GM04504 (cell line): ENCODE results near the gene GLYAT.
A peak's percentile ranks its signal among the peaks of the same experiment; 100 is the strongest.

Experiments
- DNase-seq: peaks from one replicate; pipeline ENCODE4 v3.0.0-alpha.2; 2012; ENCODE audit warnings: low read depth

The GLYAT gene

GRCh38 chr11:58676563-58677135 lies 55.1 kb downstream of the GLYAT start:
- DNase-seq, result no peak

GRCh38 chr11:58675334-58676155 lies 56.2 kb downstream of the GLYAT start:
- DNase-seq, result peak; percentile 36

- no peak for DNase-seq
Observed at GRCh38 chr11:58674609-58675008, 57.1 kb downstream of the GLYAT start.

GRCh38 chr11:58671983-58672633 lies 59.6 kb downstream of the GLYAT start:
- DNase-seq, result no peak

- DNase-seq, result no peak
Observed at GRCh38 chr11:58659910-58660570, 71.7 kb downstream of the GLYAT start.

GRCh38 chr11:58659404-58659803 lies 72.3 kb downstream of the GLYAT start:
- DNase-seq, result no peak
